Smooth muscle cell (in vitro differentiated cells): Measurements from ENCODE around the gene OTX2. TPM values are rescaled to one million over a fixed set of nuclear protein-coding genes. Genes with fewer than 3 reads are reported as not detected.

Experiments
- DNase-seq: peaks from one replicate; lab custom pipeline; 2025; ENCODE audit not compliant: unreplicated experiment; lab: John Stamatoyannopoulos, UW
- H2AFZ ChIP-seq: fragments of 200-600 bp; sonication (generic); 2 replicates; pipeline ENCODE4 v1.6.0; 2016; ENCODE audit warnings: antibody characterized with exemption, low read depth, mild to moderate bottlenecking
- H3F3A ChIP-seq: fragments of 200-600 bp; sonication (generic); 2 replicates; pipeline ENCODE4 v1.6.0; 2017; ENCODE audit warnings: antibody characterized with exemption, low read depth
- H3K27ac ChIP-seq: fragments of 200-600 bp; sonication (generic); 2 replicates; pipeline ENCODE4 v1.5.1; 2016; ENCODE audit warnings: low read depth, mild to moderate bottlenecking
- H3K27me3 ChIP-seq: fragments of 200-600 bp; sonication (generic); 2 replicates; pipeline ENCODE4 v1.6.1; 2016; ENCODE audit warnings: low read depth, mild to moderate bottlenecking
- H3K36me3 ChIP-seq: fragments of 200-600 bp; sonication (generic); 2 replicates; pipeline ENCODE4 v1.5.1; 2016; ENCODE audit warnings: low read depth
- H3K4me1 ChIP-seq: fragments of 200-600 bp; sonication (generic); 2 replicates; pipeline ENCODE4 v1.5.1; 2016; ENCODE audit warnings: low read depth
- H3K4me2 ChIP-seq: fragments of 200-600 bp; sonication (generic); 2 replicates; pipeline ENCODE4 v1.6.0; 2016; ENCODE audit warnings: mild to moderate bottlenecking
- H3K4me3 ChIP-seq: fragments of 200-600 bp; sonication (generic); 2 replicates; pipeline ENCODE4 v1.5.1; 2016; ENCODE audit warnings: mild to moderate bottlenecking
- H3K79me2 ChIP-seq: fragments of 200-600 bp; sonication (generic); 2 replicates; pipeline ENCODE4 v1.6.0; 2016; ENCODE audit warnings: low read depth, mild to moderate bottlenecking
- H3K9ac ChIP-seq: fragments of 200-600 bp; sonication (generic); 2 replicates; pipeline ENCODE4 v1.6.0; 2016; ENCODE audit warnings: low read depth
- H3K9me3 ChIP-seq: fragments of 200-600 bp; sonication (generic); replicated peaks from 2 replicates; pipeline ENCODE4 v1.5.1; 2016; ENCODE audit warnings: low read depth
- H4K20me1 ChIP-seq: fragments of 200-600 bp; sonication (generic); 2 replicates; pipeline ENCODE4 v1.6.0; 2016; ENCODE audit warnings: low read depth
- CTCF ChIP-seq: fragments of 200-600 bp; sonication (generic); IDR thresholded peaks from 2 replicates; pipeline ENCODE4 v1.5.1; 2017; ENCODE audit warnings: borderline replicate concordance, mild to moderate bottlenecking, antibody characterized with exemption; ENCODE audit not compliant: insufficient read depth, poor library complexity, severe bottlenecking
- WGBS: methylation state at CpG from one replicate; pipeline ENCODE4 v1.1.7; 2016; ENCODE audit warnings: low lambda C conversion rate; 5-methylcytosine and 5-hydroxymethylcytosine counted together
- polyA plus RNA-seq: library from polyadenylated mRNA; unstranded; fragments of >200 nt; fragmentation: Nextera tagmentation; extraction: Ambion mirVana; gene quantifications from 2 replicates; pipeline ENCODE4 v1.2.1, GENCODE V29; 2016
- total RNA-seq: library from RNA; depleted of rRNA; stranded (reverse); fragments of >200 nt; gene quantifications from 2 replicates; pipeline ENCODE4 v1.2.3, GENCODE V29; 2014

Gene OTX2
- total and polyA plus RNA-seq, 2 experiments from 2014 or later = 0.08 TPM; not detected in 1

DNA sequence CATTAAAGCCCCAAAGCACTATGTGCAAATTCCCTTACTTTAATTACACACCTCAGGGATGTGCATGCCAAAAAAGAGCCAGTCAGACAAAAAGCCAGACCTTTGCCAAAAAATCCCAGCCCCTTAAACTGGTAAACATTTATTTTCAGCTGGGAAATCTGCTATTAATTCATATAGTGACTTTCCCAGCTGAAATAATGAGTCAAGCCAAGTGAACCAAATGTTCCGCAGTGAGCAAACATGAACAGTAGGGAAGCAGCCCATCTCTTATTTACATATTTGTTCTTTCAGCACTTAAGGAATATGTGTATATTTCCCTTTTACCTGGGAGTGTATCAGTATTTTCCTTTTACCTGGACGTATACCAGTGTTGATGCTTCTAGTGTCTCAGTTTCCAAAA is 44.0 kb upstream of the OTX2 start:
- no peak for TF ChIP-seq CTCF
- Histone ChIP-seq H3K4me1 (peaks cover 28% of the 10 kb centered on the region), H3K79me2 (no peaks in the 10 kb centered on the region), H2AFZ (no peak overlapping the region), H3K4me3 (no peak overlapping the region), H3K27ac (no peak overlapping the region), H3K9me3 (no peaks in the 10 kb centered on the region), H3K9ac (no peak overlapping the region), H3K36me3 (no peaks in the 10 kb centered on the region), H4K20me1 (no peaks in the 10 kb centered on the region), H3F3A (no peaks in the 10 kb centered on the region), H3K27me3 (peaks cover 38% of the 10 kb centered on the region), H3K4me2 (no peak overlapping the region)
- no peak for DNase-seq
- 84% methylated on average over 2 of the region's 2 CpGs for WGBS

DNA sequence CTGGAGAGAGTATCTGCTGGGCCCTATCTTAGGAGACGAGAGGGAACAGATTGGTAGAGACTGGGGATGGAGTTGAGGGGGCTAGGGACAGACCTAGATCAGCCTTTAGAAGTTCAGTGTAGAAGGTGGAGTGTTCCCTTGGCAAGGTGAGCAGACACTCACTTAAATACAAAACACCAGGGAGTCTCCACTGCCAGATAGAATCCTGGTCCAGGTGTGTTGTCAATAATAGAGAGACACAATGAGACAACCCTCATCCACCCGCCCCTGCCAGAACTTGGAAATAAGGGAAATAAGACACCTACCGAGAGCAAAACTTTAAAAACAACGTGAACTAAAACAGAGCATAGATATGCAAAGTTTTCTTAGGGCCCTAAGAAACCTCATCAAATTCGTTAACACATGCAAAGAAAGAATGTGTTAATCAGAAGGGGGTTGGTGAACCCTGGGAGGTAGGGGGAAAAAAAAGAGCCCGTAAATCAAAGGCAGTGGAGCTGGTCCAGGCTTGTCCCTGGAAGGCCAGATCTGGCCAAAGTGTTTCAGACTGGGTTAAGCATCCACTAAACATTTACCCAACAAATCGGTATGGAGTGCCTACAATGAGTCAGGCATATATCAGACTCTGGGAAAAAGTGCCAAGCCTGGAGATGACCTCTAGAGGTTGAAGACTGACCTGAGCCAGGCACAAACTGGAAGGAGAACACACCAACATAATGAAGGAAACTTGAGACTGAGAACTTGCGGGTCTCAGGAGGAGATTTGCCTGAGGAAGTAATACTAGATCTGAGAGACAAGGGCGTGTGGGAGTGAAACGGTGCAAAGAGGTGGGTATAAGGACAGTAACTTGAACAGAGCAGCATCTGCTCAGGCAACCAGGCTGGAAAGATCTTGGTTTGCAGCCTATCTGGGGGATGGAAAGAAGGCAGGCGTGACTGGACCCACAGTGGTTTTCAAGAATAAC is 37.0 kb upstream of the OTX2 start:
- no peaks in the 10 kb centered on the region for H3K79me2 ChIP-seq
- H3K9ac ChIP-seq = no peak overlapping the region
- no peaks in the 10 kb centered on the region for H3K36me3 ChIP-seq
- TF ChIP-seq CTCF = no peak
- H2AFZ ChIP-seq = no peak overlapping the region
- no peak overlapping the region for H3K4me3 ChIP-seq
- 41% methylated on average over 11 of the region's 11 CpGs for WGBS
- H3K4me2 ChIP-seq = no peak overlapping the region
- DNase-seq = no peak
- no peaks in the 10 kb centered on the region for H4K20me1 ChIP-seq
- H3K9me3 ChIP-seq = no peaks in the 10 kb centered on the region
- H3K27ac ChIP-seq = no peak overlapping the region
- no peaks in the 10 kb centered on the region for H3F3A ChIP-seq
- peaks cover 40% of the 10 kb centered on the region for H3K27me3 ChIP-seq
- peaks cover 11% of the 10 kb centered on the region for H3K4me1 ChIP-seq

DNA sequence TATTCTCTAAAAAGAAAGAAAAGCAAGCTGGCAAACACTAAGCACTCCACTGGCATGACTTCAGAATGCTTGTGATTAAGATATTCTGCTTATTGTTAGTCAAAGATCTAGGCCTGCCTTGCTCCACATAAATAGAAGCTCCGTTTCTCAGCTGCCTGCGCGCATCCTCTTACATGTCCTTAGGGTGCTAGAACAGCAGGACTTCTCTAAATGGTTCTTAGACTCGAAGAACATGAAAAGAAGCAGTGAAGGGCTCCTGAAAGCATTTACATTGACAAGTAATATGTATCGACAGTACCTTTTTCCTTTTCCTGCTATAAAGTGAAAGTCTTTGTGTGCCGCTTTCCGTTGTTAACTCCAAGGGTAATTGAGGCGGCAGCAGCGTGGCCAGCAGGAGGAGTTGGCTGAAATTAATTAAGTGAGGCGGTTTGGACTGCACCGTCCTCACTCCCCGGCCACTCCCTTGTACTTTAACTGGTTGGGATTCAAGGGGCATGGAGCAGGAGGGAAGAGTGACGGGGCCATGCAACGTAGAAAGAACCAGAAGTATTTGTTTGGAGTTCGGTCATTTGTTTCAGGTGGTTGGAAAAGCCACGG is 34.2 kb upstream of the OTX2 start:
- no peak overlapping the region for H3K4me3 ChIP-seq
- no peak for DNase-seq

More for the DNA sequence above, 34.2 kb upstream of the OTX2 start:
- H3K36me3 ChIP-seq = no peaks in the 10 kb centered on the region
- H2AFZ ChIP-seq = no peak overlapping the region
- H3K27ac ChIP-seq = no peak overlapping the region
- H3K4me2 ChIP-seq = no peak overlapping the region
- no peak overlapping the region for H3K9ac ChIP-seq
- H4K20me1 ChIP-seq = no peaks in the 10 kb centered on the region
- 33% methylated on average over 16 of the region's 16 CpGs for WGBS
- no peak for TF ChIP-seq CTCF
- H3K4me1 ChIP-seq = peaks cover 11% of the 10 kb centered on the region
- no peaks in the 10 kb centered on the region for H3F3A ChIP-seq
- peaks cover 40% of the 10 kb centered on the region for H3K27me3 ChIP-seq
- no peaks in the 10 kb centered on the region for H3K9me3 ChIP-seq
- no peaks in the 10 kb centered on the region for H3K79me2 ChIP-seq
